ENCODE results near the gene ABCA9. TPM values are rescaled to one million over a fixed set of nuclear protein-coding genes. Genes with fewer than 3 reads are reported as not detected.

ABCA9 gene
- total and polyA plus RNA-seq, 4 experiments from 2014 or later: 0.06 TPM; not detected in 2

GRCh38 chr17:68937890-68938514 lies 122.7 kb downstream of the ABCA9 start:
- no peak overlapping the region for H3K27ac ChIP-seq (ENCODE audit: low read depth, low read length)
- no peaks in the 10 kb centered on the region for H3K36me3 Mint-ChIP-seq
- no peak overlapping the region for H3K4me3 Mint-ChIP-seq
- H3K9me3 ChIP-seq (ENCODE audit: control insufficient read depth in 1 of 2, low read length in 2 of 2): no peaks in the 10 kb centered on the region
- H3K27me3 Mint-ChIP-seq: peaks cover 0 to 3% of the 10 kb centered on the region in 2 donors
- CTCF ChIA-PET (ENCODE audit: partially characterized antibody): no interaction called here
- peaks cover 0 to 2% (median 0%) of the 10 kb centered on the region in 8 donors for H3K9me3 Mint-ChIP-seq
- H3K27me3 ChIP-seq (ENCODE audit: insufficient read depth, low read length): no peaks in the 10 kb centered on the region
- no peak overlapping the region for H3K4me3 ChIP-seq (ENCODE audit: low read length in 2 of 2)
- H3K4me1 Mint-ChIP-seq: no peaks in the 10 kb centered on the region
- no peak overlapping the region for H3K27ac Mint-ChIP-seq
- POLR2A ChIA-PET (ENCODE audit: partially characterized antibody): no interaction called here
- H3K4me1 ChIP-seq (ENCODE audit: insufficient read depth, low read length): no peaks in the 10 kb centered on the region
- no peak for DNase-seq
- intact Hi-C loops (cut with micrococcal nuclease): no loop called here
- H3K36me3 ChIP-seq (ENCODE audit: insufficient read depth, low read length): no peaks in the 10 kb centered on the region

- no peaks in the 10 kb centered on the region for H3K9me3 ChIP-seq (ENCODE audit: control insufficient read depth in 1 of 2, low read length in 2 of 2)
- H3K27me3 Mint-ChIP-seq: peaks cover 0 to 2% of the 10 kb centered on the region in 2 donors
- no peaks in the 10 kb centered on the region for H3K36me3 ChIP-seq (ENCODE audit: insufficient read depth, low read length)
- no peaks in the 10 kb centered on the region for H3K36me3 Mint-ChIP-seq
- H3K27ac Mint-ChIP-seq: no peak overlapping the region
- POLR2A ChIA-PET (ENCODE audit: partially characterized antibody): no interaction called here
- H3K9me3 Mint-ChIP-seq: peaks cover 0 to 5% (median 0%) of the 10 kb centered on the region in 8 donors
- H3K27ac ChIP-seq (ENCODE audit: low read depth, low read length): no peak overlapping the region
- no peak overlapping the region for H3K4me3 Mint-ChIP-seq
- no peaks in the 10 kb centered on the region for H3K27me3 ChIP-seq (ENCODE audit: insufficient read depth, low read length)
- H3K4me3 ChIP-seq (ENCODE audit: low read length in 2 of 2): no peak overlapping the region
- intact Hi-C loops (cut with micrococcal nuclease): no loop called here
- H3K4me1 Mint-ChIP-seq: no peaks in the 10 kb centered on the region
- CTCF ChIA-PET (ENCODE audit: partially characterized antibody): no interaction called here
- no peak for DNase-seq
- H3K4me1 ChIP-seq (ENCODE audit: insufficient read depth, low read length): no peaks in the 10 kb centered on the region
Measured at GRCh38 chr17:68927516-68927915, 133.2 kb downstream of the ABCA9 start.

GRCh38 chr17:68924793-68925720 lies 135.7 kb downstream of the ABCA9 start:
- Mint-ChIP-seq H3K9me3 (peaks cover 0 to 3% (median under 1%) of the 10 kb centered on the region in 8 donors), H3K4me1 (no peaks in the 10 kb centered on the region), H3K36me3 (no peaks in the 10 kb centered on the region), H3K27me3 (peaks cover 0 to 3% of the 10 kb centered on the region in 2 donors), H3K4me3 (no peak overlapping the region), H3K27ac (no peak overlapping the region)
- Histone ChIP-seq H3K36me3 (ENCODE audit: insufficient read depth, low read length) (no peaks in the 10 kb centered on the region), H3K4me3 (ENCODE audit: low read length in 2 of 2) (no peak overlapping the region), H3K4me1 (ENCODE audit: insufficient read depth, low read length) (no peaks in the 10 kb centered on the region), H3K9me3 (ENCODE audit: control insufficient read depth in 1 of 2, low read length in 2 of 2) (no peaks in the 10 kb centered on the region), H3K27me3 (ENCODE audit: insufficient read depth, low read length) (no peaks in the 10 kb centered on the region), H3K27ac (ENCODE audit: low read depth, low read length) (no peak overlapping the region)
- ChIA-PET POLR2A (ENCODE audit: partially characterized antibody) (no interaction called here), CTCF (ENCODE audit: partially characterized antibody) (no interaction called here)
- intact Hi-C loops (cut with micrococcal nuclease): no loop called here
- DNase-seq: no peak

Small RNAs within 50 kb of the gene (microRNA-seq; reads per million reads assigned to microRNA genes)
- gene MIR4524A (ENCODE audit: borderline microRNAs expressed, borderline number of aligned reads, borderline replicate concordance) (not detected), gene MIR4524B (ENCODE audit: borderline microRNAs expressed, borderline number of aligned reads, borderline replicate concordance) (not detected)

Other genes with a start within 250 kb of the ABCA9 start
- gene ABCA8, start 105.5 kb downstream of the ABCA9 start, total RNA-seq: not detected
- not detected for gene ABCA8, start 105.5 kb downstream of the ABCA9 start, polyA plus RNA-seq
- gene ABCA6, start 81.0 kb upstream of the ABCA9 start, total RNA-seq: under 1 TPM; 0.53 to 0.67 TPM
- not detected for gene ABCA6, start 81.0 kb upstream of the ABCA9 start, polyA plus RNA-seq
- 1 to 10 TPM; 2.1 to 4.6 TPM for gene ABCA10, start 167.9 kb upstream of the ABCA9 start, total RNA-seq
- gene ABCA10, start 167.9 kb upstream of the ABCA9 start, polyA plus RNA-seq: not detected